SK-N-MC (cell line): ENCODE measurements around the gene CHI3L2.

Source experiments
- DNase-seq: peaks from one replicate; pipeline ENCODE4 v3.0.0-alpha.2; 2011; ENCODE audit warnings: low read depth, low spot score
- H3K27ac ChIP-seq: fragments of 200-600 bp; sonication (generic); 2 replicates; pipeline ENCODE4 v1.5.1; 2016; ENCODE audit warnings: mixed run types
- H3K36me3 ChIP-seq: fragments of 200-600 bp; sonication (generic); 2 replicates; pipeline ENCODE4 v1.6.1; 2017; ENCODE audit warnings: antibody characterized with exemption, low read length, mixed read lengths; ENCODE audit not compliant: insufficient read depth
- H3K4me3 ChIP-seq: fragments of 200-600 bp; sonication (generic); 2 replicates; pipeline ENCODE4 v1.5.1; 2016
- H3K9ac ChIP-seq: fragments of 200-600 bp; sonication (generic); 2 replicates; pipeline ENCODE4 v1.8.0; 2017; ENCODE audit warnings: mixed run types, mixed read lengths; ENCODE audit not compliant: insufficient read length
- H3K9me3 ChIP-seq: fragments of 200-600 bp; sonication (generic); 2 replicates; pipeline ENCODE4 v1.6.1; 2017; ENCODE audit warnings: low read depth, mild to moderate bottlenecking, antibody characterized with exemption, low read length, moderate library complexity, mixed read lengths
- EZH2 ChIP-seq: fragments of 200-600 bp; sonication (generic); IDR thresholded peaks from one replicate; pipeline ENCODE4 v1.6.1; 2017; ENCODE audit warnings: antibody characterized with exemption
- FOXP2 ChIP-seq: optimal IDR thresholded peaks from 2 replicates; pipeline ENCODE3; 2011; ENCODE audit warnings: mild to moderate bottlenecking, moderate library complexity; ENCODE audit not compliant: insufficient read depth; ENCODE audit errors: extremely low read length, control extremely low read depth
- POLR2AphosphoS5 ChIP-seq: IDR thresholded peaks from 2 replicates; pipeline ENCODE4 v1.6.1; 2012; ENCODE audit warnings: mild to moderate bottlenecking, low read depth, low read length, borderline replicate concordance

The CHI3L2 gene

DNA sequence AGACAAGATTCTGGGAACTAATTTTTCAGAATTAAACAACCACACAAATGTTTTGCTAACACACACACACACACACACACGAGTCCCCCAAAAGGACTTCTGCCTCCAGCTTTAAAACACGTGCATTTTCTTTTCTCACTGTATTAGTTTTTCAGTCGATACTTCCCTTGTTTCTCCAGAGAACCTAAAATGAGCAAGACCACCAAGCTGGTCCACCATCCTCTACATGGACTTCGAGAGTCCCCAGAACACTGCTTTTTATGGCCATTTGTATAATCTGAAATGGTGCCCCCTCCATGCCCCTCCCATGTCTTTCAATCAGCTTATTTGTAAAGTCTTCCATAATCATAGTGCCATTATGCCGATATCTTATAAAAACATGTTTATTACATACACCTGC lies 10.8 kb upstream of the CHI3L2 start:
- H3K9me3 ChIP-seq, result no peaks in the 10 kb centered on the region
- TF ChIP-seq POLR2AphosphoS5 (no peak), EZH2 (no peak), FOXP2 (no peak)
- no peak overlapping the region for H3K4me3 ChIP-seq
- H3K36me3 ChIP-seq, result no peaks in the 10 kb centered on the region
- H3K9ac ChIP-seq, result no peak overlapping the region
- no peak overlapping the region for H3K27ac ChIP-seq
- no peak for DNase-seq

DNA sequence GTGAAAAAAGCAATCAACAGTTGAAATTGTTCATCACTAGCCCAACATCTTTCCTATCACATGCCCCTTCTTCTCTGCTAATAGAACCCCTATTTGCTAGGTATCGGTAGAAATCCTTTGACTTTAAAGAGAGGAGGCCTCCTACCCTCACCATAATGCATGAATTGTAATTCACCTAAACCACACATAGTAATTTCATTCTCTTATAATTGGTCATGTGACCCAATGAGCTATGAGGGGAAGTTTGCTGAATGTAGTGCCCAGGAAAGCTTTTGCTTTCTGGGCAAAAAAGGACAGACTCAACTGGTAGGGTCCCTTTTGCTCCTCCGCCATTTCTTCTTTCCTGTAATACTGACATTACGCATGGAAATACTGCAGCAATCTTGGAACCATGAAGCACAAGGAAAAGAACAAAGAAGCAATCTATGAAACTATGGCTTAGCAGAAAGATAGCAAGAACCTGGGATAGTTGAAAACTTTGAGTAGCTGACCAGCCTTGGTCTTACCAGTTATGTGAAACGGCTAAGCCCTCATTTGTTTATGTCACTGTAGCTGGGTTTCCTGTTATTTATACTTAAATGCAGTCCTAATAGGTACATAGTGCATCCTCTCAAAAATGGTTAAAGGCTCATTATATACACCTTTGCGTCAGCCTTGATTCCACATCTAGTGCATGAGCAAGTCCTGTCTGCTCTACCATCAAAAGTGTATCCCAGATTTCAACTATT lies 10.2 kb upstream of the CHI3L2 start:
- Histone ChIP-seq H3K9me3 (no peaks in the 10 kb centered on the region), H3K9ac (no peak overlapping the region), H3K36me3 (no peaks in the 10 kb centered on the region), H3K27ac (no peak overlapping the region), H3K4me3 (no peak overlapping the region)
- TF ChIP-seq POLR2AphosphoS5 (no peak), FOXP2 (no peak), EZH2 (no peak)
- no peak for DNase-seq

DNA sequence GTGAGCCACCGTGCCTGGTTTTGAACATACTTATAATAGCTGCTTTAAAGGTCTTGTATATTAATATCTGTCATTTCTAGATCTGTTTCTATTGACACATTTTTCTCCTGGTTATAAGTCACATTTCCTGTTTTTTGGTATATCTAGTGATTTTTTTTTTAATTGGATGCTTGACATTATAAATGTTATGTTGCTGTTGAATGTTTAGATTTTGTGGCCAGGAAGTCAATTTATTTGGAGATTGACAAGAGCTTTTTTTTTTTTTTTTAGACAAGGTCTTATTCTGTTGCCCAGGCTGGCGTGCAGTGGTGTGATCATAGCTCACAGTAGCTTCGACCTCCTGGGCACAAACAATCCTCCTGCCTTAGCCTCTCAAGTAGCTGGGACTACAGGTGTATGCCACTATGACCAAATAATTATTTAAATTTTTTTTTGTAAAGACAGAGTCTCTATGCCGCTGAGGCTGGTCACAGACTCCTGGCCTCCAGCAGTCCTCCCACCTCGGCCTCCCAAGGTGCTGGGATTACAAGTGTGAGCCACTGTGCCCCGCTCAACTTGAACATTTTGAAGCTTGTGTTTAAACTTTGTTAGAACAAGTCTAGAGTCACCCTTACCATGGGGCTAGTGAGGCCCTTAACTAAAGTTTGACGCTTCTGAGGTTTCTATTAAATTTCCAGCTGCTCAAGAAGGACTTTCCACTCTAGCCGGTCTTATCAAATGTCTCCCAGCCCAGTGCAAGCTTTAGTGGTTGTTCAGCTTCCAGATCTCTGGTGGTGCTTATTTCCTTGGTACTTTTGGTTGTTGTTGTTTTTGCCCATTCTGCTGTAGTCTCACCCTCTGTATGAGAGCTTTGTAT lies 8.6 kb upstream of the CHI3L2 start:
- Histone ChIP-seq H3K4me3 (no peak overlapping the region), H3K9me3 (no peaks in the 10 kb centered on the region), H3K27ac (no peak overlapping the region), H3K9ac (no peak overlapping the region), H3K36me3 (no peaks in the 10 kb centered on the region)
- DNase-seq, result no peak
- TF ChIP-seq POLR2AphosphoS5 (no peak), EZH2 (no peak), FOXP2 (no peak)

DNA sequence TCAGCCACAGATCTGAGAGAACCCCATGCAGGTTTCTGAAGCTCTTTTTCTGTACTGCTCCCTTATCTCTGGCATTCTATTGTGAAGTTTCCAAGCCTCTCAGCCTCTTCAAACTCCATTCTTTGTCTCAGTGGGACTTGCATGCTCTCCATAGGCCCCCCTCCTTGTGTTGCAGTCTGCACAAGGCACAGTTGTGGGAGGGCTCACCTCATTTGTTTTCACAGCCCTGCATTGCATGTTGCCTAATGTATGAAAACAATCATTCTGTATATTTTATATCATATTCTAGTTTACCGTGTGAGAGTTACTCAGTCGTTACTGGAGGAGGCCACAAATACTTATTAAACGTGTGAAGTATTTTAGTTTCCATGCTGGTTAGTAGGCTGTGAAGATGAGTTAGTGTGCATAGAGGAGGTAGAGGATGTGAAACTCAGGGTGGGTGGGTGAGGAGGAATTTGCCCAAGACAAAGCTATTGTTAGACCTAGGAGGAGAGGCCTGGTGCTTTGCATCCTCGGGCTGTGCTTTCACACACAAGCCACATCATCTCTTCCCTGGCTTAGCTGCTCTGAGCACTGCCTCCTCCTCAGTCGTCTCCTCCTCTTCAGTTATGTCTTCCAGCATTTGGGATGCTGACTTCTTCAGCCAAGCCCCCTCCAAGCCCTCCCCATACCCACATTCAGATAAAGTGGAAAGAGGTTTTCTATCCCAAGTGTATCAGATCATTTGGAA lies 7.8 kb upstream of the CHI3L2 start:
- H3K9ac ChIP-seq, result no peak overlapping the region
- H3K9me3 ChIP-seq, result no peaks in the 10 kb centered on the region
- no peak overlapping the region for H3K27ac ChIP-seq
- no peak for TF ChIP-seq FOXP2
- TF ChIP-seq POLR2AphosphoS5, result no peak
- TF ChIP-seq EZH2, result no peak
- H3K4me3 ChIP-seq, result no peak overlapping the region
- DNase-seq, result no peak
- H3K36me3 ChIP-seq, result no peaks in the 10 kb centered on the region

DNA sequence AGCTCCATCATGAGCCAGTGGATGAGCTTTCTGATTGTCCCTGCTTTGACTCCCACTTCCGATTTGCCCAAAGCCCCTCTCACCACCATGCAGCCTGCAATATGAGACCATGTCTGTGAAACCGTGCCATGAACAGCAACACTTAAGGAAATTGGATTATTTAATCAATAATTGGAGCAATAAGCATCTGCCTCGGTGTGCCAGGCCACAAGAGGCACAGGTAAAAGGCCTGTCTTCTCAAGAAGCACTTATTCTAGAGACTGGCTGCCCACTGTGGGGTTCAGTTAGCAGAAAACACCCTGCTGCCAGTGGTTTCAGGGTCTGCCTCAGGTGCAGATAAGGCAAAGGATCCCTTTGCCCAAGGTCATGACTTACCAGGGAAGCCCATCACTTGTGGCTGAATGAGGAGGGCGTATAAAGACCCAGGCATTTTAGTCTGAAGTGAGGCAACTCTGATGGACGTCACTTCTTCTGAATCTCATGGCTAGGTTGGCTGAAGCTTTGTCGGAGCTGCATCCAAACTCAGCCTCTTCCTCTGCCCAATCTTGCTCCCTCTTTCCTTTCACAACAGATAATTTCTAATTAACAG lies 7.1 kb upstream of the CHI3L2 start:
- no peak overlapping the region for H3K27ac ChIP-seq
- TF ChIP-seq FOXP2, result no peak
- no peak for TF ChIP-seq EZH2
- no peak for TF ChIP-seq POLR2AphosphoS5
- no peaks in the 10 kb centered on the region for H3K36me3 ChIP-seq
- DNase-seq, result no peak
- H3K9me3 ChIP-seq, result no peaks in the 10 kb centered on the region
- H3K9ac ChIP-seq, result no peak overlapping the region
- no peak overlapping the region for H3K4me3 ChIP-seq

DNA sequence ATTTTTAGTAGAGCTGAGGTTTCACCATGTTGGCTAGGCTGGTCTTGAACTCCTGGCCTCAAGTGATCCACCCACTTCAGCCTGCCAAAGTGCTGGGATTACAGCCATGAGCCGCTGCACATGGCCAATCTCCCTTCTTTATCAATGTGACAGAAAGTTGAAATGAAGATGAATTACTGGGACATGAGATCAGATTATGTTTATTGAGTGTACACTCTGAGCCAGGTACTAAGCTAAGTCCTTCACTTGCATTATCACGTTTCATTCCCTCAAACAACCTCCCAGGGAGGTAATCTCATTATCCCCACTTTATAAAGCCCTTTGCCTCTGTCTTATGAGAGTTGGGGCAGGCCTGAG lies 6.3 kb upstream of the CHI3L2 start:
- Histone ChIP-seq H3K27ac (no peak overlapping the region), H3K9ac (no peak overlapping the region), H3K4me3 (no peak overlapping the region), H3K36me3 (no peaks in the 10 kb centered on the region), H3K9me3 (no peaks in the 10 kb centered on the region)
- TF ChIP-seq POLR2AphosphoS5 (no peak), EZH2 (no peak), FOXP2 (no peak)
- no peak for DNase-seq

DNA sequence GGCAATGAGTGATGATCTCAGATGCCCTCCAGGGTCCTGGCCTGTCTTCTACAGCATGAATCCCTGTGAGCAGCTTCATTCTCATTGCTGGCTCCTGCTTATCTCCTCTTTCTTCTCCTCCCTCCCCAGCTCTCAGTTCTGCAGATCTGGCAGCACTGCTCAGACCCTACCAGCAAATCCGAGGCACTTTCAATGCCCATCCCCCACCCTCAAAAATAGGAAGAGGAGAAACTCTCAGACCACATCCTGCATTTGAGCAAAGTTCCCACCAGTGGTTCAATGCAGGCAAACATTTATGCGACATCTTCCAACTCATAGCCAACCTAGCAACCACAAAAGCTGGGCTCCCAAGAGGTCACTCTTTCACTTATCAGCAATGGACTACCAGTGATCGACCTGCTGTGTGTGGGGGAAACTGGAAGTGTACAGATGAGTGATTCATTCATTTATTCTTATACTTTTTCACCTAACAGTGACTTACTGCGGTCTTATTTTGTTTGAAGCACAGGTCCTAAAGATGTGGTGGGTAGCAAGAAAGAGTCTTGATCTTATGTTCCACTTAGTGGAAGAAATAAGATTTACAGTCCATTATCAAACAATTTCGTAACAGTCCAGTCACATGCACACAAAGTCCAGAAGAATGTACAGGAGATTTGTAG lies 5.8 kb upstream of the CHI3L2 start:
- no peak for TF ChIP-seq EZH2
- no peak for TF ChIP-seq FOXP2
- no peak for TF ChIP-seq POLR2AphosphoS5
- Histone ChIP-seq H3K4me3 (no peak overlapping the region), H3K9ac (no peak overlapping the region), H3K36me3 (no peaks in the 10 kb centered on the region), H3K27ac (no peak overlapping the region), H3K9me3 (no peaks in the 10 kb centered on the region)
- no peak for DNase-seq
